GM13976 (cell line): ENCODE measurements around the gene RABGAP1.

ENCODE experiments used
- DNase-seq: peaks from one replicate; pipeline ENCODE4 v3.0.0; 2012; ENCODE audit warnings: low spot score
- in situ Hi-C: fragments of 300-500 bp; cut with MboI; formaldehyde crosslinking; loops from one replicate; pipeline ENCODE4 v1.12.0; 2022; ENCODE audit warnings: low sequenced_read_pairs, mixed read lengths, inconsistent platforms; ENCODE audit not compliant: unreplicated experiment
- TF ChIP-seq, protein P1 (sequence below): IDR thresholded peaks from 2 replicates; pipeline ENCODE4 v1.5.1; 2012; ENCODE audit warnings: borderline replicate concordance, mild to moderate bottlenecking; ENCODE audit not compliant: insufficient read depth; ENCODE audit errors: extremely low read depth, missing control alignments, control extremely low read depth

RABGAP1 gene

DNA sequence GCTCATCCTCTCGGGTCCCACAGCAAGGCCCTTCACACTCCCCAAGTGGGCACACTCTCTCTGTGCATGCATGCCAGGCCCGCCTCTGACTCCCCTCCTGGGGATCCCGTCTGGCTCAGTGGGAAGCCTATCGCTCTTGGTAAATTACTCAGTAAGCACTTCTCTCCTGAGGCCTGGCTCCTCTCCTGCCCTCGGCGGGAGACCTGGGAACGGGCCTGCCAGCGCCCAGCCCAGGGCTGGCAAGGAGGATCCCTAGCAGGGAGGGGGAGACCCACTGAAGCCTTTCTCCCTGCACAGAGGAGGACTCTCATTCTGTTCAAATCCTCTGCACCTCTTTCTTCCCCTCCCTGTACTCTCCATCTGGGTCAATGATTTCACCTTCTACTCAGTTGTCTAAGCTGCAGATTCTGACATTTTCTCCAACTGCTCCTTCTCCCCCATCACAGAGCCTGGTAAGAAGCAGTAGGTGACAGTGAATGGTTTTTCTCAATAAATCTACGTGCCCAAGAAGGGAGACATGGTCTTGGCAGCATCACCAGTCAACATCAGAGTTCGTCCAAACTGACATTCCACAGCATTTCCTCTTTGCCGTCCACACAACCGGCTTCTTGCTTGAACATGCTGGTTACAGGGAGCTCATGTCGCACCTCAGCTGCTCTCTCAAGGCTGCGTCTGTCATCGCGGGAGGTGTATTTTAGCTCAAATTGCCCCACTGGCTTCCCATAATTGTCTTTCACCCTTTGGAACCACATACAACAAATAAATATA lies 174.5 kb downstream of the RABGAP1 start:
- TF ChIP-seq, protein P1, sequence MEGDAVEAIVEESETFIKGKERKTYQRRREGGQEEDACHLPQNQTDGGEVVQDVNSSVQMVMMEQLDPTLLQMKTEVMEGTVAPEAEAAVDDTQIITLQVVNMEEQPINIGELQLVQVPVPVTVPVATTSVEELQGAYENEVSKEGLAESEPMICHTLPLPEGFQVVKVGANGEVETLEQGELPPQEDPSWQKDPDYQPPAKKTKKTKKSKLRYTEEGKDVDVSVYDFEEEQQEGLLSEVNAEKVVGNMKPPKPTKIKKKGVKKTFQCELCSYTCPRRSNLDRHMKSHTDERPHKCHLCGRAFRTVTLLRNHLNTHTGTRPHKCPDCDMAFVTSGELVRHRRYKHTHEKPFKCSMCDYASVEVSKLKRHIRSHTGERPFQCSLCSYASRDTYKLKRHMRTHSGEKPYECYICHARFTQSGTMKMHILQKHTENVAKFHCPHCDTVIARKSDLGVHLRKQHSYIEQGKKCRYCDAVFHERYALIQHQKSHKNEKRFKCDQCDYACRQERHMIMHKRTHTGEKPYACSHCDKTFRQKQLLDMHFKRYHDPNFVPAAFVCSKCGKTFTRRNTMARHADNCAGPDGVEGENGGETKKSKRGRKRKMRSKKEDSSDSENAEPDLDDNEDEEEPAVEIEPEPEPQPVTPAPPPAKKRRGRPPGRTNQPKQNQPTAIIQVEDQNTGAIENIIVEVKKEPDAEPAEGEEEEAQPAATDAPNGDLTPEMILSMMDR: no peak
- DNase-seq: no peak
- in situ Hi-C loops: no loop called here

DNA sequence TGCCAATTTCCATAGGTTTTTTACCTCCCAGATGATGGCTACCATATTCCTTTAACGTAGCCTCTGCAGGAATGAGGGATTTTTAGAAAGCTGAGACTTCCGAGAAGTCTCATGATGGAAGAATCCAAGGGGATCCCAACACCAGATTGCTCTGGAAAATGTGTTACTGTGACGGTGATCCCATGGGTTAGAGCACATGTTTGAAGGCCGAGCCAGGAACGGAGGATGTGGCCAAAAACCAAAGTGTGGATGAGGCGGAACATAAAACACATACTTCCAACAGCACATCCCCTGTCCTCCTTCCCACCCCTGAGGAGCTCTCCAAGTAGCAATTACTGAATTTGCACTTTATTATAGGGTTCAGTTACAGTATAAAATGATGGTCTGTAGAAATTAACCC lies 175.2 kb downstream of the RABGAP1 start:
- in situ Hi-C loops: no loop called here
- DNase-seq: no peak
- TF ChIP-seq, protein P1: no peak

DNA sequence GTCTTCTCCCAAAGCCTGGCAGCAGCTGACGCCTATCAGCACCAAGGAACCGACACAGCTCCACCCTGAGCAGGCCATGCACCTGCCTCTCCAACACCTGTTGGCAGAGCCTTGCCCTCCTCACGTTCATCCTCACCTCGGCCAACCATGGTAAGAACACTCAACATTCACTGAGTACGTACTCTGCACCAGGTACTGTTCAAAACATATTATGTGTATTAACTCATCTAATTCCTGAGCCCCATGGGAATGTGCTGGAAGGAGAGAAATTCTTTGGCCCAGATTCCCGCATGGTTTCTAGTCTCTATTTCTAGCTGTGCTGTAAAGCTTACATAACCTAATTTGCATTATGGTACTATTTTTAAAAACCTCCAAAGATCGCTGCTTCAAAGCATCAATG lies 178.7 kb downstream of the RABGAP1 start:
- no peak for DNase-seq
- in situ Hi-C loops: no loop called here
- TF ChIP-seq, protein P1: no peak

DNA sequence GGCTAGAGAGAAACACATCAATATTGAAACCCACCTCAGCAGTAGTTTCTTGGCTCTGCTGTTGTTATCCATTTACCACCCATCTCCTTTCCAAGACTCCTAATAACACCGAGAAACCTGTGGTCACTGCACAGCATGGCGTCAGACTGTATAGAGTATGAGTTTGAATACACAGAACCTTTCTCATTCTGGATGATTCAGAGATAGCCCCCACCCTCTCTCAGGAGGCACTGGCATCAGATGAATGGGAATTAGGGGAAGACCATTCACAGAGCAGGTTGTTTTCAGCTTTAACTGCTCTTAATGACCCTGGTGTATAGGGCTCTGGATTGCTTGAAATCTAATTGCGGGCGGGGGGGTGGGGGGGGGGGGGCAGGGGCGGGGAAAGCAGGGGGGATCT lies 179.3 kb downstream of the RABGAP1 start:
- no peak for DNase-seq
- in situ Hi-C loops: no loop called here
- TF ChIP-seq, protein P1: no peak

DNA sequence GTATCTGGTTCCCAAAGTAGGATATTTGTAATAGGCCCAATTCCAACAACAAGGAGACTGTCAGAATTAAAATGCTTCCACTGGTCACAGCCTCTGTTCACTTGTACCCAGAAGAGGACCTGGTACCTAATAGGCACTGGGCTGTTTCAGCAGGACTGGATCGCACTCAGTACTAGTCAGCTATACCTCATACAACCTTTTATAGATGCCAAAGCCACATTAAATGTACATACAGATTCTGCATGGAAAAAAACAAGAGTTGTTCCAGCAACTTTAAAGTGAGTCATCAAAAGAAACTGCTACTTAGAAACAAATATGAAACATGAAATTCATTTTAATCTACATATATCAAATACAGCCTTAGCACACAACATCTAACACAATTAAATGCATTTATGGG lies 180.1 kb downstream of the RABGAP1 start:
- in situ Hi-C loops: no loop called here
- no peak for DNase-seq
- TF ChIP-seq, protein P1: no peak

DNA sequence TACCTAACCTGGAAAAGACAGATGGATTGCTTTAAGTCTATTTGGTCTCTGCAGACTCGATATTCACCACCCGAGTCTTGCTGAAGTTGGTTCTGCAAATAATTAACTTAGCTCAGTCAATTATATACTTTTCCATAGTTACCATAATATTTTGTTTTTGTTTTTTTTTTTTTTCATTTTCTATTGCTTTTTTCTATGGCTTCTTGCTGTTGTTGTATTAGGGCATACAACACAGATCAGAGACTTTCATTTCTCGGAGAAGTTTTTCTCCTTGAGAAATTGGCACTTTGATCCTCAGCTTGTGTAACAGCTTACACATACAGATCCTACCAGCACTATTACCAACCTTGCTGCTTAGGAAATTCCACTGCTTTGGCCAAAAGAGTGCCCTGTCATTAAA lies 180.6 kb downstream of the RABGAP1 start:
- in situ Hi-C loops: no loop called here
- no peak for DNase-seq
- TF ChIP-seq, protein P1: no peak
